GM11168 (cell line): ENCODE results near the gene NOD2.

Source experiments
- in situ Hi-C: fragments of 300-500 bp; cut with MboI; formaldehyde crosslinking; loops from one replicate; pipeline ENCODE4 v1.12.0; 2022; ENCODE audit warnings: low sequenced_read_pairs; ENCODE audit not compliant: unreplicated experiment

The NOD2 gene

GRCh38 chr16:50737420-50737959, 44.1 kb downstream of the NOD2 start:
- in situ Hi-C loops: no loop called here

- in situ Hi-C loops: no loop called here
Measured at GRCh38 chr16:50739031-50739430, 45.6 kb downstream of the NOD2 start.

- in situ Hi-C loops: no loop called here
Measured at GRCh38 chr16:50740736-50741135, 47.3 kb downstream of the NOD2 start.

- in situ Hi-C loops: no loop called here
Measured at GRCh38 chr16:50741225-50741780, 47.9 kb downstream of the NOD2 start.

- in situ Hi-C loops: no loop called here
Measured at GRCh38 chr16:50741781-50742575, 48.6 kb downstream of the NOD2 start, which contains the start of gene CYLD. Gene CYLD, plus strand, starts transcription at chr16:50742086. Its CDS starts 7,613 bp downstream, at chr16:50749699.

- in situ Hi-C loops: no loop called here
Measured at GRCh38 chr16:50742576-50743200, 49.3 kb downstream of the NOD2 start.

- in situ Hi-C loops: no loop called here
Measured at GRCh38 chr16:50743581-50744225, 50.3 kb downstream of the NOD2 start.

- in situ Hi-C loops: no loop called here
Measured at GRCh38 chr16:50744881-50745280, 51.5 kb downstream of the NOD2 start.

GRCh38 chr16:50745940-50746339, 52.5 kb downstream of the NOD2 start:
- in situ Hi-C loops: no loop called here

- in situ Hi-C loops: no loop called here
Measured at GRCh38 chr16:50747207-50747956, 54.0 kb downstream of the NOD2 start.

GRCh38 chr16:50751528-50751927, 58.1 kb downstream of the NOD2 start:
- in situ Hi-C loops: no loop called here

- in situ Hi-C loops: no loop called here
Measured at GRCh38 chr16:50752471-50753235, 59.2 kb downstream of the NOD2 start.

- in situ Hi-C loops: no loop called here
Measured at GRCh38 chr16:50756473-50756872, 63.1 kb downstream of the NOD2 start.

GRCh38 chr16:50761267-50761666, 67.9 kb downstream of the NOD2 start:
- in situ Hi-C loops: no loop called here

GRCh38 chr16:50762241-50762640, 68.8 kb downstream of the NOD2 start:
- in situ Hi-C loops: no loop called here

- in situ Hi-C loops: no loop called here
Measured at GRCh38 chr16:50763211-50763610, 69.8 kb downstream of the NOD2 start.

GRCh38 chr16:50765260-50765659, 71.9 kb downstream of the NOD2 start:
- in situ Hi-C loops: no loop called here

GRCh38 chr16:50765861-50766260, 72.5 kb downstream of the NOD2 start:
- in situ Hi-C loops: no loop called here

- in situ Hi-C loops: no loop called here
Measured at GRCh38 chr16:50767197-50767596, 73.8 kb downstream of the NOD2 start.
